GM13976 (cell line): ENCODE results near the gene CDIPT.

ENCODE experiments used
- DNase-seq: peaks from one replicate; pipeline ENCODE4 v3.0.0; 2012; ENCODE audit warnings: low spot score
- CTCF ChIP-seq: IDR thresholded peaks from 2 replicates; pipeline ENCODE4 v1.5.1; 2012; ENCODE audit warnings: borderline replicate concordance, mild to moderate bottlenecking; ENCODE audit not compliant: insufficient read depth; ENCODE audit errors: extremely low read depth, missing control alignments, control extremely low read depth
- in situ Hi-C: fragments of 300-500 bp; cut with MboI; formaldehyde crosslinking; loops from one replicate; pipeline ENCODE4 v1.12.0; 2022; ENCODE audit warnings: low sequenced_read_pairs, mixed read lengths, inconsistent platforms; ENCODE audit not compliant: unreplicated experiment

CDIPT gene

GRCh38 chr16:29901607-29901945 lies 38.5 kb upstream of the CDIPT start:
- DNase-seq = no peak
- TF ChIP-seq CTCF = no peak
- in situ Hi-C loops = no loop called here

DNA sequence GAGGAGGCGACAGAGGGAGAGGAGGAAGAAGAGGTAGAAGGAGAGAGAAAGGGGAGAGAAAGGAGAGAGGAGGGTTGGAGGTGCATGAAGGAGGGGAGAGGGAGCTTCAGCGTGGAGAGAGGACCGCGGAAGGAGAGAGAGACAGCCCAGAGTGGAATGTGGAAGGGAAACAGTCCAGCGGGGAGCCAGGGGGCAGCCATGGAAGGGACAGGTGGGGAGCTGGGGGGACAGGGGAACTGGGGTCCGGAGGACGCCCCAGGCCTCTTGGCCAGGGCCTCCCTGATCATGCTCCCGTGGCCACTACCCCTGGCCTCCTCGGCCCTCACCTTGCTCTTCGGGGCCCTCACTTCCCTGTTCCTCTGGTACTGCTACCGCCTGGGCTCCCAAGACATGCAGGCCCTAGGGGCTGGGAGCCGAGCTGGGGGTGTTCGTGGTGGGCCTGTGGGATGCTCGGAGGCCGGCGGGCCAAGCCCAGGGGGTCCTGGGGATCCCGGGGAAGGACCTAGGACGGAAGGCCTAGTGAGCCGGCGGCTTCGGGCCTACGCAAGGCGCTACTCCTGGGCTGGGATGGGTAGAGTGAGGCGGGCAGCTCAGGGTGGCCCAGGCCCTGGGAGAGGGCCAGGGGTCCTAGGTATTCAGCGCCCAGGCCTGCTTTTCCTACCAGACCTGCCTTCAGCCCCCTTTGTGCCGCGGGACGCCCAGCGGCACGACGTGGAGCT lies 38.0 kb upstream of the CDIPT start:
- DNase-seq = no peak
- no peak for TF ChIP-seq CTCF
- in situ Hi-C loops = no loop called here

DNA sequence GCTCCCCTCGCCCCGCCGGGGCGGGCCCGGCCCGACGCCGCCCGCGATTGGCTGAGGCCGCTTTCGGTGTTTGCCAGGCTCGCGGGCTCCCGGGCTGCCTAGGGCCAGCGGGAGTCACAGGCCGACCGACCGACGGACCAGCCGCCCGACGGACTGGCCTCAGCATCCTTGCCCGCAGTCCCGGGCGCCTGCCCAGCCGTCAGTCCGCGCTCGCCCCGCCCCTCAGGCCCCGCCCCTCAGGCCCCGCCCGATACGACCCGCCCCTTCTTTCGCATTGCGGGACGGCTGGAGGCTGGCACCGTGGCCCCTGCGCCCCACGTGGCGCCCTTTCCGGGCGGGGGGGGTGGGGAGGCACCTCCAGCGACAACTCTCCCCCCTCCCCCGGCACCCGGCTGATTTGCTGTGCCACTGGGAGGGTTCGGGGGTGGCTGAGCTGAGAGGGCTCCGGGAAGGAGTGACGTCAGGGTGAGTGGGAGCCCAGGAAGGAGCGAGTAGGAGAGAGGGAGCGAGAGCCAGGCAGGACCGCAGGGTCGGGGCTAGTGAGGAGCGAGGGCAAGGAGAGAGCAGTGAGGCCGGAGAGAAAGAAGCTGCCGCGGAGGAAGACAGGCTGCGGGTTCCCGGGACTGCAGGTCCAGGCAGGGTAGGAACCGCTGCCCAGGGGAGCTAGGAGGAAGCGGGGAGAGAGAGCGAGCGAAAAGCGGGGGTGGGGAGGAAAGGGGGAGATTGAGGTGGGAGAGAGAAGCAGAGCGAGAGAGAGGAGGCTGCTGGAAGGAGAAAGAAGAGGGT lies 37.3 kb upstream of the CDIPT start, which contains the start of gene ASPHD1:
Gene ASPHD1, plus strand, starts transcription at position 387 of the 786 bp plus-strand sequence. CDS start 484 bp downstream, outside the sequence.
- in situ Hi-C loops = no loop called here
- no peak for TF ChIP-seq CTCF
- peak; percentile 92 for DNase-seq

GRCh38 chr16:29899516-29900101 lies 36.6 kb upstream of the CDIPT start, which contains the start of gene SEZ6L2:
SEZ6L2 (minus strand) TSS chr16:29899550; CDS start chr16:29899019, 531 bp downstream.
- DNase-seq = no peak
- TF ChIP-seq CTCF = no peak
- in situ Hi-C loops = no loop called here

GRCh38 chr16:29898804-29899515 lies 35.9 kb upstream of the CDIPT start:
- TF ChIP-seq CTCF = no peak
- in situ Hi-C loops = no loop called here
- DNase-seq = no peak
